Mesenchymal stem cell (in vitro differentiated cells and primary cell): ENCODE results near the gene TMEM143.

Experiments used
- DNase-seq: peaks from one replicate; pipeline ENCODE4 v3.0.0-alpha.2; 2013
- H2AFZ ChIP-seq: one replicate; pipeline ENCODE4 v1.6.1; 2013; ENCODE audit warnings: low read depth, mild to moderate bottlenecking, control low read depth, inconsistent platforms, low read length, moderate library complexity
- H2AK5ac ChIP-seq: 2 replicates; pipeline ENCODE4 v1.6.1; 2013; ENCODE audit warnings: low read length, moderate library complexity, mild to moderate bottlenecking, inconsistent platforms; ENCODE audit not compliant: severe bottlenecking
- H2BK120ac ChIP-seq: one replicate; pipeline ENCODE4 v1.6.1; 2013; ENCODE audit warnings: low read depth, mild to moderate bottlenecking, inconsistent platforms, low read length, moderate library complexity
- H2BK12ac ChIP-seq, 2 experiments: one replicate each; pipeline ENCODE4 v1.6.1; 2013; ENCODE audit warnings: inconsistent platforms in 2 of 2, low read length in 2 of 2, mild to moderate bottlenecking in 2 of 2, moderate library complexity in 2 of 2, control low read depth in 1 of 2
- H2BK15ac ChIP-seq: one replicate; pipeline ENCODE4 v1.6.1; 2013; ENCODE audit warnings: mild to moderate bottlenecking, low read depth, inconsistent platforms; ENCODE audit not compliant: poor library complexity, severe bottlenecking
- H2BK5ac ChIP-seq: 2 replicates; pipeline ENCODE4 v1.6.1; 2013; ENCODE audit warnings: low read depth, mild to moderate bottlenecking, low read length, control low read depth, inconsistent platforms; ENCODE audit not compliant: poor library complexity, severe bottlenecking
- H3K14ac ChIP-seq, 2 experiments: one replicate each; pipeline ENCODE4 v1.6.1; 2013; ENCODE audit warnings: inconsistent platforms in 2 of 2, low read length in 2 of 2, control low read depth in 1 of 2, mild to moderate bottlenecking in 1 of 2, moderate library complexity in 1 of 2
- H3K18ac ChIP-seq, 2 experiments: one replicate each; pipeline ENCODE4 v1.6.1; 2013; ENCODE audit warnings: inconsistent platforms in 2 of 2, low read length in 2 of 2, control low read depth in 1 of 2, low read depth in 1 of 2, mild to moderate bottlenecking in 1 of 2
- H3K23ac ChIP-seq, 2 experiments: one replicate each; pipeline ENCODE4 v1.6.1; 2013; ENCODE audit warnings: inconsistent platforms in 2 of 2, low read length in 2 of 2, mild to moderate bottlenecking in 2 of 2, moderate library complexity in 2 of 2, control low read depth in 1 of 2
- H3K27ac ChIP-seq: 2 replicates; pipeline ENCODE4 v1.5.1; 2013; ENCODE audit warnings: mild to moderate bottlenecking, moderate library complexity, low read length, control low read depth, inconsistent platforms; ENCODE audit not compliant: poor library complexity, severe bottlenecking
- H3K27me3 ChIP-seq, 2 experiments: 2 replicates each; pipeline versions ENCODE4 v1.6.1 to v1.7.0; 2013; ENCODE audit warnings: low read length in 2 of 2, mild to moderate bottlenecking in 2 of 2, moderate library complexity in 2 of 2, control low read depth in 1 of 2, inconsistent platforms in 1 of 2; ENCODE audit not compliant: control insufficient read depth in 1 of 2, insufficient read depth in 1 of 2
- H3K36me3 ChIP-seq, 2 experiments: 2 replicates each; pipeline versions ENCODE4 v1.6.1 to v1.7.0; 2013; ENCODE audit warnings: low read length in 2 of 2, control low read depth in 1 of 2, inconsistent platforms in 1 of 2, low read depth in 1 of 2, mild to moderate bottlenecking in 1 of 2; ENCODE audit not compliant: insufficient read depth in 2 of 2, control insufficient read depth in 1 of 2
- H3K4ac ChIP-seq, 2 experiments: one replicate each; pipeline ENCODE4 v1.6.1; 2013; ENCODE audit warnings: inconsistent platforms in 2 of 2, low read length in 2 of 2, mild to moderate bottlenecking in 2 of 2, moderate library complexity in 2 of 2, control low read depth in 1 of 2, low read depth in 1 of 2
- H3K4me1 ChIP-seq: 2 replicates; pipeline ENCODE4 v1.6.1; 2013; ENCODE audit warnings: low read depth, low read length, control low read depth; ENCODE audit not compliant: control insufficient read depth, insufficient read depth
- H3K4me2 ChIP-seq: 2 replicates; pipeline ENCODE4 v1.6.1; 2013; ENCODE audit warnings: low read length, mild to moderate bottlenecking, inconsistent platforms; ENCODE audit not compliant: poor library complexity, severe bottlenecking
- H3K4me3 ChIP-seq, 2 experiments: 2 replicates each; pipeline versions ENCODE4 v1.5.1 to v1.7.0; 2013; ENCODE audit warnings: low read length in 2 of 2, mild to moderate bottlenecking in 2 of 2, control low read depth in 1 of 2, low read depth in 1 of 2; ENCODE audit not compliant: insufficient read depth in 1 of 2
- H3K79me1 ChIP-seq: replicated peaks from 2 replicates; pipeline ENCODE4 v1.6.1; 2013; ENCODE audit warnings: mild to moderate bottlenecking, control low read depth, low read length, inconsistent platforms; ENCODE audit not compliant: poor library complexity, severe bottlenecking
- H3K9ac ChIP-seq: 2 replicates; pipeline ENCODE4 v1.7.0; 2013; ENCODE audit warnings: mild to moderate bottlenecking, low read length, moderate library complexity
- H3K9me3 ChIP-seq: 2 replicates; pipeline ENCODE4 v1.7.0; 2013; ENCODE audit warnings: mild to moderate bottlenecking, low read length; ENCODE audit not compliant: control insufficient read depth
- H4K8ac ChIP-seq: one replicate; pipeline ENCODE4 v1.6.1; 2013; ENCODE audit warnings: inconsistent platforms, mild to moderate bottlenecking, low read length, moderate library complexity
- H4K91ac ChIP-seq: one replicate; pipeline ENCODE4 v1.6.1; 2013; ENCODE audit warnings: mild to moderate bottlenecking, low read length, inconsistent platforms
- WGBS: methylation state at CpG from one replicate; pipeline ENCODE4 v1.1.7; 2013; ENCODE audit warnings: mixed read lengths; 5-methylcytosine and 5-hydroxymethylcytosine counted together

TMEM143 gene

DNA sequence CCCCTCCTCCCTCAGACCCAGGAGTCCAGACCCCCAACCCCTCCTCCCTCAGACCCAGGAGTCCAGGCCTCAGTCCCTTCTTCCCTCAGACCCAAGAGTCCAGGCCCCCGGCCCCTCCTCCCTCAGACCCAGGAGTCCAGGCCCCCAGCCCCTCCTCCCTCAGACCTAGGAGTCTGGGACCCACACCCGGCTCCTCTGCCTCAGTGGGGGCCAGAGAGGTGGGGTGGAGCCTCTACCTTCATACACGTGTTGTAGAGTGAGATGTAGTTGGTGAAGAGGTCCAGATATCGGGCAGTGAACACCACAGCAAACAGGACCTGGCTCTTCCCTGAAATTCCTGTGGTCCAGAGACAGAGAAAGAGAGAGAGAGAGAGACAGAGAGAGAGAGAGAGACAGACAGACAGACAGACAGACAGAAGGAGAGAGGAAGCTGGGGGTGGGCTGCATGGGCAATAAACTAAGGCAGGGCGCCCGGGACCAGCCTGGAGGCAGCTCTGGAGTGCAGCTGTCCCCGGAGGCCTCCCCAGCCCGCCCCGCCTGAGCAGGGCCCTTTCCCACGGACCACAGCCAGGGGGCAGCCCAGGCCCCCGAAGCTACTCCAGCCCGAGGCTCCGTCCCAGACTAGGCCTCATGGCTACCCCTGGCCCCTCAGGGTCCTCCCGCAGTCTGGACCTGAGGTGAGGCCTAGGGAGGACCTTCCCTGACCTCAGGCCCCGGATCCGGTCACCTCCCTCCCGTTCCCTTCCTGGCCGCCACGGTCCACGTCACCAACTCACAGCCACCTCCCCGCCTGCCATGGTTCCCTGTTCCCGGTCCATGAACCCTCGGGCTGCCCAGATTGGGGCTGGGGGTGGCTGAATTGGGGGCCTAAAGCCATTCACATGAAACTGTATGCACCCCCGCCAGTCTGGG, 26.7 kb upstream of the TMEM143 start:
- H3K4me2 ChIP-seq: peak overlapping the region; percentile 77
- peak overlapping the region; percentile 91 for H2BK5ac ChIP-seq
- H3K9me3 ChIP-seq: no peaks in the 10 kb centered on the region

DNA sequence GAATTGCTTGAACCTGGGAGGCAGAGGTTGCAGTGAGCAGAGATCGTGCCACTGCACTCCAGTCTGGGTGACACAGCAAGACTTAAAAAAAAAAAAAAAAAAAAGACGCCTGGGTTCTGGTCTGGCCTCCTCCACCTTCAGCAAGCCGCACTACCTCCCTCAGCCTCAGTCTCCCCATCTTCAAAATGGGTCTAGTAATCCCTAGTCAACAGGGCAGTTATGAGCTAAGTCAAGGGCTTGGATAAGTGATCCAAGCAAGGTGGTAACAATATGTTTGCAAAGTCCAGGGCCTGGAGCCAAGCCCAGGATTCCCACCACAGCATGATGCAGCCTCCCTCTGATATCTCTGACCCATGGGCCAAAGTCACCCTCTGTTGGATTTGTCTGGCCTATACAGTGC, 23.2 kb upstream of the TMEM143 start:
- no peak overlapping the region for H4K8ac ChIP-seq
- H3K27ac ChIP-seq: no peak overlapping the region
- H2AFZ ChIP-seq: no peak overlapping the region
- DNase-seq: no peak
- H2BK12ac ChIP-seq: peak overlapping the region in 1 of 2 experiments; percentile 3
- H2BK5ac ChIP-seq: no peak overlapping the region
- 100% methylated on average over 1 of the region's 3 CpGs for WGBS
- H3K36me3 ChIP-seq: peaks cover 66 to 72% of the 10 kb centered on the region in 2 experiments
- H3K27me3 ChIP-seq: no peaks in the 10 kb centered on the region
- H3K4me3 ChIP-seq: no peak overlapping the region
- H2BK120ac ChIP-seq: no peak overlapping the region
- no peak overlapping the region for H3K4ac ChIP-seq
- H3K4me1 ChIP-seq: peaks cover 7% of the 10 kb centered on the region
- no peak overlapping the region for H4K91ac ChIP-seq
- H3K79me1 ChIP-seq: peaks cover 31% of the 10 kb centered on the region
- no peak overlapping the region for H3K4me2 ChIP-seq
- H2BK15ac ChIP-seq: no peak overlapping the region
- H3K18ac ChIP-seq: no peak overlapping the region
- H3K9me3 ChIP-seq: no peaks in the 10 kb centered on the region
- no peak overlapping the region for H3K23ac ChIP-seq
- H3K9ac ChIP-seq: no peak overlapping the region
- no peak overlapping the region for H3K14ac ChIP-seq
- H2AK5ac ChIP-seq: no peak overlapping the region

More for the DNA sequence above, 26.7 kb upstream of the TMEM143 start:
- Histone ChIP-seq H3K79me1 (peaks cover 14% of the 10 kb centered on the region), H2BK15ac (peak overlapping the region; percentile 17), H4K8ac (peak overlapping the region; percentile 83), H3K18ac (peak overlapping the region; percentile 97), H3K23ac (peak overlapping the region in 1 of 2 experiments; percentile 37), H2BK120ac (peak overlapping the region; percentile 93), H3K14ac (peak overlapping the region; percentile 94 to 99), H4K91ac (peak overlapping the region; percentile 100), H3K36me3 (peaks cover 33 to 40% of the 10 kb centered on the region in 2 experiments), H3K27me3 (peaks cover 20 to 27% of the 10 kb centered on the region in 2 experiments), H3K4me1 (peaks cover 25% of the 10 kb centered on the region), H2AK5ac (peak overlapping the region; percentile 85), H3K9ac (peak overlapping the region; percentile 99), H2AFZ (no peak overlapping the region), H3K4me3 (peak overlapping the region; percentile 77 to 96), H2BK12ac (peak overlapping the region in 1 of 2 experiments; percentile 7), H3K4ac (peak overlapping the region; percentile 96 to 98), H3K27ac (peak overlapping the region; percentile 90)
- DNase-seq: peak; percentile 73
- WGBS: 2% methylated on average over 19 of the region's 24 CpGs

DNA sequence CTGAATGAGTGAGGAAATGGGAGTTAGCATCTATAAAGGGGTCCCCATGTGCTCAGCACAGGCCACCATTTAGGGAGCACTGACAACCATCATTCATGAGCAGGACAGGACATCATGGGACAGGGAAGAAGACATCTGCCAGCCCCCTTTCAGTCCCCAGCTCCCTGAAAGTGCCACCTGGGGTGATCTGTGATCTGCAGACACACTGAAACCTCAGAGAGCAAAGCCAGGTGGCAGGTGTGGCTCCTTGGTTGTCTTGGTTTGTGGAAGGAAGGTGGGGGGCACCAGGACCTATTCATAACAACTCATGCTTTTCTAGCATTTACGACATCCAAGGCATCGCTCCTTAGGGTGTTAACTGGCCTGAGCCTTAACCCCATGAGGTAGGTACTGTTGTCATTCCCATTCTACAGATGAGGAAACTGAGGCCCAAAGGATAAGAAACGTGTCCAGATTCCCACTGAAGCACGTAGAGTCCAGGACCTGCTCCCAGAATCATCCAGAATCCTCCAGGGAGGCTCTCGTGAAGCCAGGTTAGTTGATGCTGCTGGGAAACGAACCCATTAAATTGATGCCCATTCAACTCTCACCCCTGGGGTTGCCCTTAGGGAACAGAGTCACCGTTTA, 21.8 kb upstream of the TMEM143 start:
- no peak overlapping the region for H4K91ac ChIP-seq
- H3K79me1 ChIP-seq: peaks cover 35% of the 10 kb centered on the region
- H3K4ac ChIP-seq: no peak overlapping the region
- H3K27ac ChIP-seq: no peak overlapping the region
- H2AFZ ChIP-seq: no peak overlapping the region
- no peaks in the 10 kb centered on the region for H3K9me3 ChIP-seq
- no peak overlapping the region for H2BK120ac ChIP-seq
- 95% methylated on average over 7 of the region's 7 CpGs for WGBS
- H4K8ac ChIP-seq: no peak overlapping the region
- no peak overlapping the region for H3K4me2 ChIP-seq
- H3K9ac ChIP-seq: peak overlapping the region; percentile 29
- no peaks in the 10 kb centered on the region for H3K27me3 ChIP-seq
- no peak for DNase-seq
- no peak overlapping the region for H3K14ac ChIP-seq
- H3K36me3 ChIP-seq: peaks cover 75 to 85% of the 10 kb centered on the region in 2 experiments
- H2BK15ac ChIP-seq: no peak overlapping the region
- H3K23ac ChIP-seq: no peak overlapping the region
- no peak overlapping the region for H2BK5ac ChIP-seq
- H2BK12ac ChIP-seq: no peak overlapping the region
- H2AK5ac ChIP-seq: no peak overlapping the region
- peaks cover 5% of the 10 kb centered on the region for H3K4me1 ChIP-seq
- H3K18ac ChIP-seq: no peak overlapping the region
- H3K4me3 ChIP-seq: no peak overlapping the region

DNA sequence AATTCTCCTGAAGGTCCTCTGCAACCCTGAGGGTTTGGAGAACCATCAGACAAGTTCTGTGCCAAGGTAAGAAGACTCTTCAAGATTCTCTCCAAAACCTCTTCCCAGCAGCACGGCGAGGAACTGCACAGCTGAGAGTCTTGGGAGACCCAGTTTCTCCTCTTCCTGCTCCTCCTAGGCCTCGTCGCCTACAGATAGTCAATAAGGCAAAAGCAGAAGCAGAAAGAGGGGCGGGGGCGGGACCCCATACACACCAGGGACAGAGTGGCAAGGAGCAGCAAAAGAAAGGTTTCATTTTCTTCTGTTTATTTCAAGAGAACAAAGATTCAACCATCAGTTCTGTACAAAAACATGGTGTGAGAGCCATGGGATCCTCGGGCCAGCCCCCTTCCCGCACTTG, 18.5 kb upstream of the TMEM143 start:
- Histone ChIP-seq H3K4me2 (no peak overlapping the region), H2BK15ac (no peak overlapping the region), H3K27me3 (no peaks in the 10 kb centered on the region), H2BK5ac (no peak overlapping the region), H3K9ac (no peak overlapping the region), H3K18ac (no peak overlapping the region), H4K8ac (no peak overlapping the region), H3K4ac (no peak overlapping the region), H3K4me3 (no peak overlapping the region), H2BK120ac (no peak overlapping the region), H4K91ac (no peak overlapping the region), H3K27ac (no peak overlapping the region), H2AFZ (no peak overlapping the region), H3K4me1 (no peaks in the 10 kb centered on the region), H3K9me3 (no peaks in the 10 kb centered on the region), H3K23ac (no peak overlapping the region), H3K79me1 (peaks cover 32% of the 10 kb centered on the region), H3K14ac (no peak overlapping the region), H2BK12ac (no peak overlapping the region), H2AK5ac (no peak overlapping the region), H3K36me3 (peaks cover 63 to 67% of the 10 kb centered on the region in 2 experiments)
- no peak for DNase-seq
- WGBS: 98% methylated on average over 8 of the region's 8 CpGs
